GM12875 (cell line): ENCODE results near the gene ZBP1.

Experiments used
- H3K4me3 ChIP-seq: one replicate; pipeline ENCODE4 v1.5.1; 2011; ENCODE audit warnings: low read depth, low read length, control low read depth
- TF ChIP-seq, protein P1 (sequence below): IDR thresholded peaks from 2 replicates; pipeline ENCODE4 v1.5.1; 2011; ENCODE audit warnings: low read depth, mild to moderate bottlenecking, control low read depth, inconsistent platforms, low read length, moderate library complexity, borderline replicate concordance; ENCODE audit not compliant: insufficient read depth

Gene ZBP1

DNA sequence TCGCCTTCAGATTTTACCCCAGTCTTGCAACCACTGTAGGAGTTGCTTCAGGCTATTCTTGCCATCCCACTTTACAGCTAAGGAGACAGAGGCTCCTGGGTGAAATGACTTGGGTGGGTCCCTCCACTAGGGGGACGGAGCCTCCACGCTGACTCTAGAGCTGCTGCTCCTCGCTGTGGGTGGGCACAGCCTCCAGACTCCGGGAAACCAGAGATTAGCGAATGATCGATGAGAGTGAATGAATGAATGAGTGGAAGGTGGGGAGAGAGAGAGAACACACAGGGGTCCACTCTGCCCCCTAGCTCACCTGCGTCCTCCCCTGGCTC lies 10.4 kb downstream of the ZBP1 start:
- H3K4me3 ChIP-seq: no peak overlapping the region
- TF ChIP-seq, protein P1, sequence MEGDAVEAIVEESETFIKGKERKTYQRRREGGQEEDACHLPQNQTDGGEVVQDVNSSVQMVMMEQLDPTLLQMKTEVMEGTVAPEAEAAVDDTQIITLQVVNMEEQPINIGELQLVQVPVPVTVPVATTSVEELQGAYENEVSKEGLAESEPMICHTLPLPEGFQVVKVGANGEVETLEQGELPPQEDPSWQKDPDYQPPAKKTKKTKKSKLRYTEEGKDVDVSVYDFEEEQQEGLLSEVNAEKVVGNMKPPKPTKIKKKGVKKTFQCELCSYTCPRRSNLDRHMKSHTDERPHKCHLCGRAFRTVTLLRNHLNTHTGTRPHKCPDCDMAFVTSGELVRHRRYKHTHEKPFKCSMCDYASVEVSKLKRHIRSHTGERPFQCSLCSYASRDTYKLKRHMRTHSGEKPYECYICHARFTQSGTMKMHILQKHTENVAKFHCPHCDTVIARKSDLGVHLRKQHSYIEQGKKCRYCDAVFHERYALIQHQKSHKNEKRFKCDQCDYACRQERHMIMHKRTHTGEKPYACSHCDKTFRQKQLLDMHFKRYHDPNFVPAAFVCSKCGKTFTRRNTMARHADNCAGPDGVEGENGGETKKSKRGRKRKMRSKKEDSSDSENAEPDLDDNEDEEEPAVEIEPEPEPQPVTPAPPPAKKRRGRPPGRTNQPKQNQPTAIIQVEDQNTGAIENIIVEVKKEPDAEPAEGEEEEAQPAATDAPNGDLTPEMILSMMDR: peak; percentile 26; the same call in 1 of the 2 replicates

DNA sequence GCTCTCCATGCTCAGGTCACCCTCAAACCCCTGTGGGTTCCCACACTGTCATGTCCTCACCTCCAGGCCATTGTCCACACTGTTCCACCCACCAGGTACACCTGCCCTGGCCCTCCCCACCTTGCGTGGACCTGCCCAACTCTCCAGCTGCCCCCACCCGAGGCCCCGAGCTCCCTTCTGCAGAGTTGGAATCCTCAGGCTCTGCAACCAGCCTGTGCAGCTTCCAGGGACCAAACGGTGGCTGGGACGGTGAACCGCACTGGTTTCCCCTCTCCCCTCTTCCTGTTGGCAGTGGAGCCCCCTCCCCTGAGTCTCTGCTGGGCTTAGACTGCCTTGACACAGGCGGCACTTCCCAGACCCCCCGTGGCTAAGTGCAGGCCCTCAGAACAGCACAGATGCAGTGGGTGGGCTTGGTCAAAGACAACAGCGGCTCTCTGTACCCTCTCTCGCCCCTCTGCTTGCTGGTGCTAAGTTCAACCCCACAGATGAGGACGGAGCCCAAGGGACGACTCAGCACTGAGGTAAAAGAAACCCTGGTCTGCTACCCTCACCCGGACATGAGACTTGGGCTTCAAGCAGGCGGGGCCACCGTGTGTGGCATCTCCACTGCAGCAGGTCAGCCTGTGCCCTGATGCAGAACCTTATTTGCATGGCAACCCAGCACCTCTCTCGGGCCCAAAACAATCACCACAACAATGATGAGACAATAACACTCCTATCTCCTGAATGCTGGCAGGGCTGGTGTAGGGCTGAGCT lies 11.0 kb downstream of the ZBP1 start:
- TF ChIP-seq, protein P1: no peak
- no peak overlapping the region for H3K4me3 ChIP-seq

DNA sequence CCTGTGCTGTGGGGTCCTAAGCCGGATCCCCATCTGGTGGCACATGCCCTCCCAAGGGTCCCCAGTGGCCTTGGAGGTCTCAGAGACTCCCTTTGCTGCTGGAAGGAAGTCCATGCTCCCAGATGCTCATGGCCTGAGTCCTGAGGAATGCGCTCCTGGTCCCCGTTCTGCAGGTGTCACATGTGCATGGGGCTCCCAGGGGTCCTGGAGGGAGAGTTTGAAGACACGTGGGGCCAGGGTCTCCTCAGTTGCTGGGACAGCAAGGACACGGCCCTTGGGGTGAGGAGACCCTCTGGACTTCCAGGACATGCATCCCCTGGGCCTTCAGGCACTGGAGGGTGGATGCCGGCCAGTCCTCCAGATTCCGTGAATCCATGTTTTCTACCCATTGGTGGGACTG lies 11.7 kb downstream of the ZBP1 start:
- TF ChIP-seq, protein P1: no peak

DNA sequence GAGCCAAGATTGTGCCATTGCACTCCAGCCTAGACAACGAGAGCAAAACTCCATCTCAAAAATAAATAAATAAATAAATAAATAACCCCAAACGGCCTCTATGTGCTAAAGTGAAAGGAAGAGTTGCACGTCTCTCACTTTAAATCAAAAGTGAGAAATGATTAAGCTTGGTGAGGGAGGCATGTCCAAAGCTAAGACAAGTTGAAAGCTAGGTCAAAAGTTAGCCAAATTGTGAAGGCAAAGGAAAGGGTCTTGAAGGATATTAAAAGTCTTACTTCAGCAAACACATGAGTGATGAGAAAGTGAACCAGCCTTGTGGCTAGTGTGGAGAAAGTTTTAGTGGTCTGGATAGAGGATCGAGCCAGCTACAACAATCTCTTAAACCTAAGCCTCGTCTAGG lies 14.3 kb downstream of the ZBP1 start:
- TF ChIP-seq, protein P1: no peak
- no peak overlapping the region for H3K4me3 ChIP-seq

More for the DNA sequence above, 11.7 kb downstream of the ZBP1 start:
- H3K4me3 ChIP-seq: no peak overlapping the region

DNA sequence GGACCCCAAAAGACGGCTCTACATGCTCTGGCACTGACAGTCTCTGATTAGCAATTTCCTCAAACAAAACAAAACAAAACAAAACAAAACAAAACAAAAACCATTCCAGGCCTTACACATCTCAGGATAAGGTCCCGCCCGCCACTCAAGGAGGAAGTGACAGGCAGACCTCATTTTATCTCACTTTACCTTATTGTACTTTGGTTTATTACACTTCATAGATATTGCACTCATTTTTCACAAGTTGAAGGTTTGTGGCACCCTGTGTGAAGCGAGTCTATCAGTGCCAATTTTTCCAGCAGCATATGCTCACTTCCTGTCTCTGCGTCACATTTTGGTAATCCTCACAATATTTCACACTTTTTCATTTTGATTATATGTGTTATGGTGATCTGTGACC lies 15.2 kb downstream of the ZBP1 start:
- TF ChIP-seq, protein P1: no peak
- no peak overlapping the region for H3K4me3 ChIP-seq

DNA sequence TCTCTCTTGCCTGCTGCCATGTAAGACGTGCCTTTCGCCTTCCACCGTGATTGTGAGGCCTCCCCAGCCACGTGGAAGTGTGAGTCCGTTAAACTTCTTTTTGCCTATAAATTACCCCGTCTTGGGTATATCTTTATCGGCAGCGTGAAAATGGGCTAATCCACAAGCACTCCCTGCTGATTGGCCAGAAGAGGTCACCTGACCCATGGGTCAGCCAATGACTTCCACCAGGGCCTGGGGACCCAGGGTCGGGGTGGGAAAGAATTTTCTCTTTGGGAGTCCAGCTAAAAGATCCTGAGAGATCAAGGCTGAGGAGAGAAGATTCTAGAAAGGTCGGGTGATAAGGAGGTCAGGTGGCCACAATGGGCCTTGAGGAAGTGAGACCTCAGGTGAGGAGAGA lies 17.1 kb downstream of the ZBP1 start:
- H3K4me3 ChIP-seq: no peak overlapping the region
- TF ChIP-seq, protein P1: no peak

DNA sequence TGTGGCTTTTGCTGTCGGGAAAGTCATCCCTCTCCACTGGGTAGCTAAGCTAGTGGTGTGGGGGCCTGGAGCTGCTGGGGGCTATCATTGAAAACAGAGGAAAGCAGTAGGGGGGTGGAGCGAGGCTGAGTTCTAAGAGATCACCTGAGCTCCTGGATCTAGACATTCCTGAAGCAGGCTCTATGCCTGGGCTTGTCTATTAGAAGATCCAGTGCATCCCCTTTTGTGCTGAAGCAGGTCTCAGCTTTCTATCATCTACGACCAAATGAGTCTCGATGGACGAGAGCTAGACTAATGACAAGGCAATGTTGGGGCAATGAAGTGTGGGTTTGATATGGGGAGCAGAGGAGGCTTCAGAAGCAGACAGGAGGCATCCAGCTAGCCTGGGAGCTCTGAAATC lies 18.5 kb downstream of the ZBP1 start:
- TF ChIP-seq, protein P1: no peak
- no peak overlapping the region for H3K4me3 ChIP-seq
